OCI-LY3 (cell line): ENCODE results near the gene NCF4.

ENCODE experiments used
- CTCF ChIP-seq: fragments of 200-600, 300-600 bp; sonication (generic); IDR thresholded peaks from 2 replicates; pipeline ENCODE4 v1.5.1; 2014; ENCODE audit warnings: antibody characterized with exemption, low read length, low read depth
- EZH2phosphoT487 ChIP-seq: fragments of 200-600 bp; shearing (Covaris generic); IDR thresholded peaks from 2 replicates; pipeline ENCODE4 v1.6.1; 2018; ENCODE audit warnings: antibody characterized with exemption, mixed run types, low read depth

DNA sequence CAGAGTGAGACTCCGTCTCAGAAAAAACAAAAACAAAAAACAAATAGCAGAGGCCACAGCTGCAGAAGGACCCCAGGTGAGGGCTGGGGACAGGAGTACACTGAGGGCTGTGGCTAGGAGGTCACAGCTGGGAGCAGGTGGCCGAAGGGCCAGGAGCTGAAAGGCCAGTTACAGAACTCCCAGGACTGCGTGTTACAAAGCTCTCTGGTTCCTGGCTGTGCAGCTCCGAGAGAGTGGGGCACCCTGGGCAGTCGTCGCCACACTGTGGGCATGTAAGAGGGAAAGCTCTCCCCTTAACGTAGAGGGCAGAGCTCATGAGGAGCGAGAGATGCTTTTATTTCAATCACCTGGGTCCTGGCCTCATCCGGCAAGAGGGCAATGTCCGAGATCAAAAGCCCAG lies 10.1 kb upstream of the NCF4 start:
- TF ChIP-seq CTCF (no peak), EZH2phosphoT487 (no peak)
